ENCODE results near the gene FBXO40. TPM values are rescaled to one million over a fixed set of nuclear protein-coding genes. Genes with fewer than 3 reads are reported as not detected.
A peak's percentile ranks its signal among the peaks of the same experiment; 100 is the strongest.

Gene FBXO40
- total and polyA plus RNA-seq, 2 of the 13 experiments (the other 11 are each of a cell fraction or from before 2014, with no cell fraction given): not detected

DNA sequence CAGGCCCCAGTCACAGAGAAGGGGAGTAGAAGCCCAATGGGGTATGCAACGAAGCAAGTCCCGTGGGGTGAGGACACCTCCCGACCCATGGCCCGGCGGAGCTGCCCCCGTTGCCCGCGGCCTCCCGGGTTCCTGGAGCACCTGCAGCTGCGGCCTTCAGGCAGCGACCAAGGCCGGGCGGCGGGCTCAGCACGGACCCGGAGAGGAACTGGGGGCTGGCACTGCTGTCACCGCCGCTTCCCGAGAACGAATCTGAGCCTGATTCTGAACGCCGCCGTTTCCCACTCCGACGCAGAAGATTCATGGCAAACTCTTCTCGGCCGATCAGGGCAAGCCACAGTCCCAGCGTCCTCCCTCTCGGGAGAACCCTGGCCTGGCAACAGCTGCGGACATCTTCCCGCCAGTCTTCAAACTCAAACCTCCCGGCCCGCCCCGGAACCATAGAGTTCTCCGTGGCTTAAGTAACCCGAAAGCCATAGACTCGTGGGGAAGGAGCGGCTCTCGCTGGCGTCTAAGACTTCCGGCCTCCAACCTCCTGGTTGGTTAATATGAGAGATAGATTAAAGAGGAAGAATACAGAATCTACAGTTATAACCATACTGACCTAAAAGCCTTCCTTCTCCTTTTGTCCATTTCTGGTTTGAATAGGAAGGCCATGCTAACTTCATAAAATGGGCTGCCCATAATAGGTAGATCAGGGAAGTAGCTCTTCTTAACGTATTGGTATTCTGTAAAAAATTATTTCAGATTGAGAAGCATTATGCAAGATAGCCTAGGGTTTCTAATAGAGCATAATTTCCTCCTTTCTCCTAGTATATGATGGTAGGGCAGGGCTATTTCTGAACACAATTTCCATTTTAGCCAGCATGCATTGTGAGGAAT is 47.4 kb upstream of the FBXO40 start, which contains the start of gene POLQ (continued):
- TF ChIP-seq, protein P1, sequence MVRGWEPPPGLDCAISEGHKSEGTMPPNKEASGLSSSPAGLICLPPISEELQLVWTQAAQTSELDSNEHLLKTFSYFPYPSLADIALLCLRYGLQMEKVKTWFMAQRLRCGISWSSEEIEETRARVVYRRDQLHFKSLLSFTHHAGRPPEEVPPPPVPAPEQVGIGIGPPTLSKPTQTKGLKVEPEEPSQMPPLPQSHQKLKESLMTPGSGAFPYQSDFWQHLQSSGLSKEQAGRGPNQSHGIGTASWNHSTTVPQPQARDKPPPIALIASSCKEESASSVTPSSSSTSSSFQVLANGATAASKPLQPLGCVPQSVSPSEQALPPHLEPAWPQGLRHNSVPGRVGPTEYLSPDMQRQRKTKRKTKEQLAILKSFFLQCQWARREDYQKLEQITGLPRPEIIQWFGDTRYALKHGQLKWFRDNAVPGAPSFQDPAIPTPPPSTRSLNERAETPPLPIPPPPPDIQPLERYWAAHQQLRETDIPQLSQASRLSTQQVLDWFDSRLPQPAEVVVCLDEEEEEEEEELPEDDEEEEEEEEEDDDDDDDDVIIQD (CRISPR knock-in tag; IDR thresholded peaks at IDR 0.05; ENCODE audit: low read depth): no peak; the same call in 1 of the 2 replicates
- TF ChIP-seq NFIB (CRISPR knock-in tag; IDR thresholded peaks at IDR 0.05; ENCODE audit: borderline replicate concordance): no peak
- TF ChIP-seq, protein P2, sequence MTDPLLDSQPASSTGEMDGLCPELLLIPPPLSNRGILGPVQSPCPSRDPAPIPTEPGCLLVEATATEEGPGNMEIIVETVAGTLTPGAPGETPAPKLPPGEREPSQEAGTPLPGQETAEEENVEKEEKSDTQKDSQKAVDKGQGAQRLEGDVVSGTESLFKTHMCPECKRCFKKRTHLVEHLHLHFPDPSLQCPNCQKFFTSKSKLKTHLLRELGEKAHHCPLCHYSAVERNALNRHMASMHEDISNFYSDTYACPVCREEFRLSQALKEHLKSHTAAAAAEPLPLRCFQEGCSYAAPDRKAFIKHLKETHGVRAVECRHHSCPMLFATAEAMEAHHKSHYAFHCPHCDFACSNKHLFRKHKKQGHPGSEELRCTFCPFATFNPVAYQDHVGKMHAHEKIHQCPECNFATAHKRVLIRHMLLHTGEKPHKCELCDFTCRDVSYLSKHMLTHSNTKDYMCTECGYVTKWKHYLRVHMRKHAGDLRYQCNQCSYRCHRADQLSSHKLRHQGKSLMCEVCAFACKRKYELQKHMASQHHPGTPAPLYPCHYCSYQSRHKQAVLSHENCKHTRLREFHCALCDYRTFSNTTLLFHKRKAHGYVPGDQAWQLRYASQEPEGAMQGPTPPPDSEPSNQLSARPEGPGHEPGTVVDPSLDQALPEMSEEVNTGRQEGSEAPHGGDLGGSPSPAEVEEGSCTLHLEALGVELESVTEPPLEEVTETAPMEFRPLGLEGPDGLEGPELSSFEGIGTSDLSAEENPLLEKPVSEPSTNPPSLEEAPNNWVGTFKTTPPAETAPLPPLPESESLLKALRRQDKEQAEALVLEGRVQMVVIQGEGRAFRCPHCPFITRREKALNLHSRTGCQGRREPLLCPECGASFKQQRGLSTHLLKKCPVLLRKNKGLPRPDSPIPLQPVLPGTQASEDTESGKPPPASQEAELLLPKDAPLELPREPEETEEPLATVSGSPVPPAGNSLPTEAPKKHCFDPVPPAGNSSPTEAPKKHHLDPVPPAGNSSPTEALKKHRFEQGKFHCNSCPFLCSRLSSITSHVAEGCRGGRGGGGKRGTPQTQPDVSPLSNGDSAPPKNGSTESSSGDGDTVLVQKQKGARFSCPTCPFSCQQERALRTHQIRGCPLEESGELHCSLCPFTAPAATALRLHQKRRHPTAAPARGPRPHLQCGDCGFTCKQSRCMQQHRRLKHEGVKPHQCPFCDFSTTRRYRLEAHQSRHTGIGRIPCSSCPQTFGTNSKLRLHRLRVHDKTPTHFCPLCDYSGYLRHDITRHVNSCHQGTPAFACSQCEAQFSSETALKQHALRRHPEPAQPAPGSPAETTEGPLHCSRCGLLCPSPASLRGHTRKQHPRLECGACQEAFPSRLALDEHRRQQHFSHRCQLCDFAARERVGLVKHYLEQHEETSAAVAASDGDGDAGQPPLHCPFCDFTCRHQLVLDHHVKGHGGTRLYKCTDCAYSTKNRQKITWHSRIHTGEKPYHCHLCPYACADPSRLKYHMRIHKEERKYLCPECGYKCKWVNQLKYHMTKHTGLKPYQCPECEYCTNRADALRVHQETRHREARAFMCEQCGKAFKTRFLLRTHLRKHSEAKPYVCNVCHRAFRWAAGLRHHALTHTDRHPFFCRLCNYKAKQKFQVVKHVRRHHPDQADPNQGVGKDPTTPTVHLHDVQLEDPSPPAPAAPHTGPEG (CRISPR knock-in tag; IDR thresholded peaks at IDR 0.05): peak; percentile 82; the same call in 1 of the 2 replicates
- TF ChIP-seq GABPA (IDR thresholded peaks at IDR 0.05; ENCODE audit: low read depth, low read length): peak; percentile 76
- TF ChIP-seq GABPA (CRISPR knock-in tag; IDR thresholded peaks at IDR 0.05; ENCODE audit: low read depth): peak; percentile 97
- TF ChIP-seq ZFP41 (CRISPR knock-in tag; IDR thresholded peaks at IDR 0.05; ENCODE audit: borderline replicate concordance): no peak
- TF ChIP-seq TBX2 (CRISPR knock-in tag; IDR thresholded peaks at IDR 0.05; ENCODE audit: borderline replicate concordance): no peak
- no peak for TF ChIP-seq ZNF329 (CRISPR knock-in tag; IDR thresholded peaks at IDR 0.05; ENCODE audit: low read depth)
- no peak for TF ChIP-seq ZFP1 (CRISPR knock-in tag; IDR thresholded peaks at IDR 0.05)
- TF ChIP-seq, protein P3, sequence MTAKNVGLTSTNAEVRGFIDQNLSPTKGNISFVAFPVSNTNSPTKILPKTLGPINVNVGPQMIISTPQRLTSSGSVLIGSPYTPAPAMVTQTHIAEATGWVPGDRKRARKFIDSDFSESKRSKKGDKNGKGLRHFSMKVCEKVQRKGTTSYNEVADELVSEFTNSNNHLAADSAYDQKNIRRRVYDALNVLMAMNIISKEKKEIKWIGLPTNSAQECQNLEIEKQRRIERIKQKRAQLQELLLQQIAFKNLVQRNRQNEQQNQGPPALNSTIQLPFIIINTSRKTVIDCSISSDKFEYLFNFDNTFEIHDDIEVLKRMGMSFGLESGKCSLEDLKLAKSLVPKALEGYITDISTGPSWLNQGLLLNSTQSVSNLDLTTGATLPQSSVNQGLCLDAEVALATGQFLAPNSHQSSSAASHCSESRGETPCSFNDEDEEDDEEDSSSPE (CRISPR knock-in tag; IDR thresholded peaks at IDR 0.05): peak; percentile 99
- no peak for TF ChIP-seq SSRP1 (CRISPR knock-in tag; IDR thresholded peaks at IDR 0.05)
- TF ChIP-seq ZNF567 (CRISPR knock-in tag; IDR thresholded peaks at IDR 0.05; ENCODE audit: borderline replicate concordance): no peak
- no peak for TF ChIP-seq RELA (CRISPR knock-in tag; IDR thresholded peaks at IDR 0.05)
- TF ChIP-seq, protein P4, sequence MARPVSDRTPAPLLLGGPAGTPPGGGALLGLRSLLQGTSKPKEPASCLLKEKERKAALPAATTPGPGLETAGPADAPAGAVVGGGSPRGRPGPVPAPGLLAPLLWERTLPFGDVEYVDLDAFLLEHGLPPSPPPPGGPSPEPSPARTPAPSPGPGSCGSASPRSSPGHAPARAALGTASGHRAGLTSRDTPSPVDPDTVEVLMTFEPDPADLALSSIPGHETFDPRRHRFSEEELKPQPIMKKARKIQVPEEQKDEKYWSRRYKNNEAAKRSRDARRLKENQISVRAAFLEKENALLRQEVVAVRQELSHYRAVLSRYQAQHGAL (CRISPR knock-in tag; IDR thresholded peaks at IDR 0.05; ENCODE audit: not compliant biosample characterization): no peak
- TF ChIP-seq MIER2 (CRISPR knock-in tag; IDR thresholded peaks at IDR 0.05): no peak
- no peak for TF ChIP-seq ZNF468 (CRISPR knock-in tag; IDR thresholded peaks at IDR 0.05)
- TF ChIP-seq TBL1XR1 (IDR thresholded peaks at IDR 0.05; ENCODE audit: borderline replicate concordance, low read length, partially characterized antibody): peak; percentile 10
- TF ChIP-seq ZMYM2 (CRISPR knock-in tag; IDR thresholded peaks at IDR 0.05): no peak
- no peak for TF ChIP-seq GTF3A (CRISPR knock-in tag; conservative IDR thresholded peaks at IDR 0.05)
- no peak for TF ChIP-seq DPF2 (CRISPR knock-in tag; IDR thresholded peaks at IDR 0.05; ENCODE audit: borderline replicate concordance, low read depth)
- TF ChIP-seq ZNF713 (CRISPR knock-in tag; IDR thresholded peaks at IDR 0.05): no peak

Data from HepG2 (cell line).